ENCODE measurements around the gene TSPAN17.

TSPAN17 gene

DNA sequence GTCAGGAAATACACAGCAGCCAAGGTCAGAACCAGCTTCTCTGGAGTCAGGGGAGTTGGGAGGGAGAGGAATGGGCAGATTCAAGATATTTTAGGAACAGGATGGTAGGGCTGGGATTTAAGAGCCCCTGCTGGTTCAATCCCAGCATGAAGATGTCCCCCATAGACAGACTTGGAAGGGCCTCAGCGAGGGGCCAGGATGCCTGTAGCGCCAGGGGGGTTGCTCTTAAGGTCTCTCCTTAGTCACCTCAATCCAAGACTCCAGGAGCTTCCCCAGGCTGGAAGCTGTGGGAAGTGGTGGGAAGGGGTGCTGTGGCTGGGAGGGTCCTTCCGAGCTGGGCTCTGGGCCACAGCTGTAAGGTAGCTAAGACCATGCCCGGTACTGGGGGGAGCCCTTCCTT is 8.1 kb upstream of the TSPAN17 start:
- no peak overlapping the region for H3K4me3 ChIP-seq (IDR thresholded peaks at IDR 0.05; ENCODE audit: insufficient read depth, low read depth, low read length)
- H4K20me1 ChIP-seq (ENCODE audit: insufficient read depth) = no peaks in the 10 kb centered on the region
- TF ChIP-seq, protein P1, sequence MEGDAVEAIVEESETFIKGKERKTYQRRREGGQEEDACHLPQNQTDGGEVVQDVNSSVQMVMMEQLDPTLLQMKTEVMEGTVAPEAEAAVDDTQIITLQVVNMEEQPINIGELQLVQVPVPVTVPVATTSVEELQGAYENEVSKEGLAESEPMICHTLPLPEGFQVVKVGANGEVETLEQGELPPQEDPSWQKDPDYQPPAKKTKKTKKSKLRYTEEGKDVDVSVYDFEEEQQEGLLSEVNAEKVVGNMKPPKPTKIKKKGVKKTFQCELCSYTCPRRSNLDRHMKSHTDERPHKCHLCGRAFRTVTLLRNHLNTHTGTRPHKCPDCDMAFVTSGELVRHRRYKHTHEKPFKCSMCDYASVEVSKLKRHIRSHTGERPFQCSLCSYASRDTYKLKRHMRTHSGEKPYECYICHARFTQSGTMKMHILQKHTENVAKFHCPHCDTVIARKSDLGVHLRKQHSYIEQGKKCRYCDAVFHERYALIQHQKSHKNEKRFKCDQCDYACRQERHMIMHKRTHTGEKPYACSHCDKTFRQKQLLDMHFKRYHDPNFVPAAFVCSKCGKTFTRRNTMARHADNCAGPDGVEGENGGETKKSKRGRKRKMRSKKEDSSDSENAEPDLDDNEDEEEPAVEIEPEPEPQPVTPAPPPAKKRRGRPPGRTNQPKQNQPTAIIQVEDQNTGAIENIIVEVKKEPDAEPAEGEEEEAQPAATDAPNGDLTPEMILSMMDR (conservative IDR thresholded peaks at IDR 0.05; ENCODE audit: low read depth, low read length) = no peak
- no peak overlapping the region for H2AFZ ChIP-seq (ENCODE audit: low read depth)
- H3K27ac ChIP-seq = no peak overlapping the region
- no peaks in the 10 kb centered on the region for H3K27me3 ChIP-seq (ENCODE audit: insufficient read depth, low read depth)
- H3K4me1 ChIP-seq (ENCODE audit: low read depth, poor library complexity, severe bottlenecking) = no peaks in the 10 kb centered on the region
- H3K36me3 ChIP-seq (ENCODE audit: insufficient read depth) = no peaks in the 10 kb centered on the region
- no peak overlapping the region for H3K9ac ChIP-seq
- no peak overlapping the region for H3K4me2 ChIP-seq
- H3K79me2 ChIP-seq (ENCODE audit: insufficient read depth, low read depth) = no peaks in the 10 kb centered on the region

DNA sequence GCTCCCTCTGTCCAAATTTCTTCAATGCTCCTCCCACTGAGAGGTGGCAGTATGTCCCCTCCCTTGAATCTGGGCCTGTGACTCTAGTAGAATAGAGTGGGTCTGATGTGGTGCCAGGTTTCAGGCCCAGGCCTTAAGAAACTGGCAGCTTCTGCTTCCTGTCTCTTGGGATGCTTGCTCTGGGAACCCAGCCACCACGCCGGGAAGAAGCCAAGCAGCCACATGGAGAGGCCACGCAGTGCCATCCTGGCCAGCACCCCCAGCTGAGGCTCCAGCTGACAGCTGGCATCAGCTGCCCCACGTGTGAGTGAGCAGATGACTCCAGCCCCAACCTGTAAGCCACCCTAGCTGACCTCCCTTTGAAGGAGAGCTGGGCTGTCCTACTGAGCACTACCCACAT is 7.3 kb upstream of the TSPAN17 start:
- Histone ChIP-seq H3K27ac (no peak overlapping the region), H3K4me3 (IDR thresholded peaks at IDR 0.05; ENCODE audit: insufficient read depth, low read depth, low read length) (no peak overlapping the region), H4K20me1 (ENCODE audit: insufficient read depth) (no peaks in the 10 kb centered on the region), H3K4me1 (ENCODE audit: low read depth, poor library complexity, severe bottlenecking) (no peaks in the 10 kb centered on the region), H3K79me2 (ENCODE audit: insufficient read depth, low read depth) (no peaks in the 10 kb centered on the region), H3K36me3 (ENCODE audit: insufficient read depth) (no peaks in the 10 kb centered on the region), H3K27me3 (ENCODE audit: insufficient read depth, low read depth) (no peaks in the 10 kb centered on the region), H3K9ac (no peak overlapping the region), H2AFZ (ENCODE audit: low read depth) (no peak overlapping the region), H3K4me2 (no peak overlapping the region)
- TF ChIP-seq, protein P1 (conservative IDR thresholded peaks at IDR 0.05; ENCODE audit: low read depth, low read length) = no peak

DNA sequence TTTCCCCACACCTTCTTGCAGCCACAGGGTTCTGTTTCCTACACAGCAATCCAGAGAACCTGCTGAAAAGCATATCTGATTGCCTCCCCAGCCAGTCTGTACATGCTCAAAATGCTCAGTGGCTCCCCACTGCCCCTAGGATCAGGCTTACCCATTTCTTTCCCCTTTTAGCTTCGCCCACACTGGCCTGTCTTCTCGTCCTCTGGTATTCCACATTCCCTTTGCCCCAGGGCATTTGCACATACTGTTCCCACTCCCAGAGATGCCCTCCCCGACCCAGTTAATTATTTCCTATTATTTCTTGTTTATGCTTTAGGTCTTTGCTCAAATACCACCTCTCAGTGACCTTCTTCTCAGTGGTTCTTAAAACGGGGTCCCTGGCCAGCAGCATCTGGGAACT is 6.7 kb upstream of the TSPAN17 start:
- no peak overlapping the region for H3K4me2 ChIP-seq
- no peaks in the 10 kb centered on the region for H4K20me1 ChIP-seq (ENCODE audit: insufficient read depth)
- H3K27ac ChIP-seq = no peak overlapping the region
- no peaks in the 10 kb centered on the region for H3K27me3 ChIP-seq (ENCODE audit: insufficient read depth, low read depth)
- H2AFZ ChIP-seq (ENCODE audit: low read depth) = no peak overlapping the region
- no peaks in the 10 kb centered on the region for H3K4me1 ChIP-seq (ENCODE audit: low read depth, poor library complexity, severe bottlenecking)
- H3K36me3 ChIP-seq (ENCODE audit: insufficient read depth) = no peaks in the 10 kb centered on the region
- H3K4me3 ChIP-seq (IDR thresholded peaks at IDR 0.05; ENCODE audit: insufficient read depth, low read depth, low read length) = no peak overlapping the region
- no peak overlapping the region for H3K9ac ChIP-seq
- H3K79me2 ChIP-seq (ENCODE audit: insufficient read depth, low read depth) = no peaks in the 10 kb centered on the region
- TF ChIP-seq, protein P1 (conservative IDR thresholded peaks at IDR 0.05; ENCODE audit: low read depth, low read length) = no peak

DNA sequence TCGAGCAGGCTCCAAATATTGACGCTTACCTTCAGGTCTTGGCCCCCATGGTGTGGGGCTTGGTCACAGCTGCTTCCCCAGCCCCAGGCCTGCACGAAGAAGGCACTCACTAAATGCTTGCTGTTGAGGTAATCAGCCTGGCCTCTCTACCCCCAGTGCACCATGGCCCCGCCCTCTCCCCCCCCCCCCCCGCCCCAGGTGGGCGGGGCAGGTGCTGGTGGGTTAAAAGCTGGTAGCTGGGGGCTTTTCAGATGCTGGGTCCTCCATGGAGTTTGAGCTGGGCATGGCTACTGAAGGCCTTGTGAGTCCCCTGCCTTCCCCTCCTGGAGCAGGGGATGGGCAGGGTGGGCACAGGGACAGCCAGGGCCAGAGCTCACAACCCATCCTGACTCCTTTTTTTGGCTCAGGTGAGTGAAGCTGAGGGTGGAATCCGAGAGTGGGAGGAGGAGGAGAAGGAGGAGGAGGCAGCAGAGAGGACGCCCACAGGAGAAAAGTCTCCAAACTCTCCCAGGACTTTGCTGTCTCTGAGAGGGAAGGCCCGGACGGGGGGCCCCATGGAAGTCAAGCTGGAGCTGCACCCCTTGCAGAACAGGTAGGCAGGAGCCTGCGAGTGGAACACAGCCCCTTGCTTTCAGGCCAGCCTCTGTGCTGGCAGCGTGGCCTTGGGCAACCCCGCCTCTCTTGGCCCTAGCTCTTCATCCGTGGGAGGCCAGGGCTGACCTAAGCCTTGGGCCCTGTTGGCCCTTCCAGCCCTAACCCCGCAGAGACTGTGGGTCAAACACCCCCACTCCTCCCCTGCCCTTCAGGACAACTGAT is 4.4 kb upstream of the TSPAN17 start:
- no peaks in the 10 kb centered on the region for H3K27me3 ChIP-seq (ENCODE audit: insufficient read depth, low read depth)
- H3K4me2 ChIP-seq = no peak overlapping the region
- TF ChIP-seq, protein P1 (conservative IDR thresholded peaks at IDR 0.05; ENCODE audit: low read depth, low read length) = no peak
- H2AFZ ChIP-seq (ENCODE audit: low read depth) = no peak overlapping the region
- no peak overlapping the region for H3K27ac ChIP-seq
- H3K4me1 ChIP-seq (ENCODE audit: low read depth, poor library complexity, severe bottlenecking) = peaks cover 5% of the 10 kb centered on the region
- H3K36me3 ChIP-seq (ENCODE audit: insufficient read depth) = no peaks in the 10 kb centered on the region
- H3K4me3 ChIP-seq (IDR thresholded peaks at IDR 0.05; ENCODE audit: insufficient read depth, low read depth, low read length) = no peak overlapping the region
- no peaks in the 10 kb centered on the region for H3K79me2 ChIP-seq (ENCODE audit: insufficient read depth, low read depth)
- H4K20me1 ChIP-seq (ENCODE audit: insufficient read depth) = no peaks in the 10 kb centered on the region
- no peak overlapping the region for H3K9ac ChIP-seq

Measured in KMS-11 (cell line).